Liver (tissue), 9 donors: ENCODE results near the gene THADA. TPM values are rescaled to one million over a fixed set of nuclear protein-coding genes. Genes with fewer than 3 reads are reported as not detected.

Experiments
- DNase-seq: peaks from one replicate; pipeline ENCODE4 v3.0.0-alpha.2; 2017; ENCODE audit warnings: low spot score
- H3K27ac ChIP-seq, 2 donors: one replicate each; pipeline ENCODE4 v1.7.0; 2013; ENCODE audit warnings: inconsistent platforms in 2 of 2, low read length in 2 of 2, control low read depth in 1 of 2, low read depth in 1 of 2, mild to moderate bottlenecking in 1 of 2
- H3K27me3 ChIP-seq, 4 donors: one replicate each; pipeline versions ENCODE4 v1.6.1 to v1.7.0; 2013; ENCODE audit warnings: low read length in 3 of 4, inconsistent platforms in 1 of 4, mild to moderate bottlenecking in 1 of 4, moderate library complexity in 1 of 4; ENCODE audit not compliant: control insufficient read depth in 4 of 4, insufficient read depth in 4 of 4
- H3K36me3 ChIP-seq, 4 donors: one replicate each; pipeline versions ENCODE4 v1.6.1 to v1.7.0; 2013; ENCODE audit warnings: low read length in 3 of 4, mild to moderate bottlenecking in 3 of 4, low read depth in 1 of 4, moderate library complexity in 1 of 4; ENCODE audit not compliant: control insufficient read depth in 4 of 4, insufficient read depth in 3 of 4
- H3K4me1 ChIP-seq, 4 donors: one replicate each; pipeline versions ENCODE4 v1.6.1 to v1.7.0; 2013; ENCODE audit warnings: low read length in 3 of 4, mild to moderate bottlenecking in 3 of 4, moderate library complexity in 1 of 4; ENCODE audit not compliant: control insufficient read depth in 4 of 4, insufficient read depth in 4 of 4
- H3K4me3 ChIP-seq, 3 donors: one replicate each; pipeline versions ENCODE4 v1.6.1 to v1.7.0; 2013; ENCODE audit warnings: low read length in 3 of 3, control low read depth in 1 of 3, low read depth in 1 of 3, mild to moderate bottlenecking in 1 of 3
- H3K9ac ChIP-seq, 2 donors: one replicate each; pipeline ENCODE4 v1.7.0; 2013; ENCODE audit warnings: low read length in 2 of 2, mild to moderate bottlenecking in 2 of 2, moderate library complexity in 2 of 2, control low read depth in 1 of 2, low read depth in 1 of 2
- H3K9me3 ChIP-seq, 4 donors: one replicate each; pipeline versions ENCODE4 v1.6.1 to v1.7.0; 2013; ENCODE audit warnings: low read length in 3 of 4; ENCODE audit not compliant: control insufficient read depth in 4 of 4
- EGR1 ChIP-seq, 2 donors: IDR thresholded peaks; 2 replicates each; pipeline ENCODE4 v1.6.1; 2016 to 2018; ENCODE audit warnings: antibody characterized with exemption in 2 of 2, low read depth in 2 of 2
- FOXA2 ChIP-seq: IDR thresholded peaks from 2 replicates; pipeline ENCODE4 v1.6.1; 2016; ENCODE audit warnings: antibody characterized with exemption
- GABPA ChIP-seq, 2 donors: IDR thresholded peaks in 1 of 2; conservative IDR thresholded peaks in 1 of 2; 2 replicates each; pipeline ENCODE4 v1.6.1; 2016; ENCODE audit warnings: antibody characterized with exemption in 2 of 2, mild to moderate bottlenecking in 1 of 2, moderate library complexity in 1 of 2
- HNF4A ChIP-seq, 2 donors: conservative IDR thresholded peaks; 2 replicates each; pipeline ENCODE4 v1.6.1; 2016; ENCODE audit warnings: antibody characterized with exemption in 2 of 2, mild to moderate bottlenecking in 2 of 2
- HNF4G ChIP-seq: IDR thresholded peaks from 2 replicates; pipeline ENCODE4 v1.6.1; 2016; ENCODE audit warnings: antibody characterized with exemption
- NR2F2 ChIP-seq: IDR thresholded peaks from 2 replicates; pipeline ENCODE4 v1.6.1; 2016; ENCODE audit warnings: antibody characterized with exemption
- RAD21 ChIP-seq, 2 donors: IDR thresholded peaks; 2 replicates each; pipeline ENCODE4 v1.6.1; 2016; ENCODE audit warnings: antibody characterized with exemption in 2 of 2, mild to moderate bottlenecking in 2 of 2
- RXRA ChIP-seq, 2 donors: IDR thresholded peaks; 2 replicates each; pipeline ENCODE4 v1.6.1; 2017 to 2018; ENCODE audit warnings: antibody characterized with exemption in 2 of 2, mild to moderate bottlenecking in 1 of 2
- SP1 ChIP-seq: IDR thresholded peaks from 2 replicates; pipeline ENCODE4 v1.6.1; 2018; ENCODE audit warnings: antibody characterized with exemption, mild to moderate bottlenecking
- TAF1 ChIP-seq: conservative IDR thresholded peaks from 2 replicates; pipeline ENCODE4 v1.6.1; 2016; ENCODE audit warnings: antibody characterized with exemption, mild to moderate bottlenecking
- YY1 ChIP-seq: IDR thresholded peaks from 2 replicates; pipeline ENCODE4 v1.6.1; 2016; ENCODE audit warnings: antibody characterized with exemption, mild to moderate bottlenecking
- WGBS: extraction: QIAGEN DNeasy Blood & Tissue Kit; methylation state at CpG from one replicate; pipeline ENCODE4 v1.1.7; 2013; 5-methylcytosine and 5-hydroxymethylcytosine counted together
- polyA plus RNA-seq, 2 donors: library from polyadenylated mRNA; stranded (reverse) in 1 of 2; unstranded in 1 of 2; fragments of 200-250 nt in 1 of 2; fragments of >200 nt in 1 of 2; fragmentation: Nextera tagmentation in 1 of 2; extraction: Ambion mirVana in 1 of 2; gene quantifications; one replicate each; pipeline versions ENCODE4 v1.2.1 to v1.2.3, GENCODE V29; 2013 to 2015
- total RNA-seq, 2 donors: library from RNA; depleted of rRNA; stranded (reverse); fragments of >200 nt; gene quantifications; one replicate each; pipeline ENCODE4 v1.2.3, GENCODE V29; 2014
- TF ChIP-seq, protein P1 (sequence below): IDR thresholded peaks from 2 replicates; pipeline ENCODE4 v1.6.1; 2016; ENCODE audit warnings: antibody characterized with exemption, mild to moderate bottlenecking
- TF ChIP-seq, protein P2 (sequence below): IDR thresholded peaks from 2 replicates; pipeline ENCODE4 v1.6.1; 2016; ENCODE audit warnings: antibody characterized with exemption
- TF ChIP-seq, protein P3 (sequence below): IDR thresholded peaks from 2 replicates; pipeline ENCODE4 v1.6.1; 2016; ENCODE audit warnings: antibody characterized with exemption
- donor health status: healthy.
- donor health status: healthy.
- donor health status: healthy.
- donor health status: healthy.
- donor health status: healthy.

THADA gene
- total and polyA plus RNA-seq, 4 donors: 12.0 to 37.2 (median 22.3) TPM

DNA sequence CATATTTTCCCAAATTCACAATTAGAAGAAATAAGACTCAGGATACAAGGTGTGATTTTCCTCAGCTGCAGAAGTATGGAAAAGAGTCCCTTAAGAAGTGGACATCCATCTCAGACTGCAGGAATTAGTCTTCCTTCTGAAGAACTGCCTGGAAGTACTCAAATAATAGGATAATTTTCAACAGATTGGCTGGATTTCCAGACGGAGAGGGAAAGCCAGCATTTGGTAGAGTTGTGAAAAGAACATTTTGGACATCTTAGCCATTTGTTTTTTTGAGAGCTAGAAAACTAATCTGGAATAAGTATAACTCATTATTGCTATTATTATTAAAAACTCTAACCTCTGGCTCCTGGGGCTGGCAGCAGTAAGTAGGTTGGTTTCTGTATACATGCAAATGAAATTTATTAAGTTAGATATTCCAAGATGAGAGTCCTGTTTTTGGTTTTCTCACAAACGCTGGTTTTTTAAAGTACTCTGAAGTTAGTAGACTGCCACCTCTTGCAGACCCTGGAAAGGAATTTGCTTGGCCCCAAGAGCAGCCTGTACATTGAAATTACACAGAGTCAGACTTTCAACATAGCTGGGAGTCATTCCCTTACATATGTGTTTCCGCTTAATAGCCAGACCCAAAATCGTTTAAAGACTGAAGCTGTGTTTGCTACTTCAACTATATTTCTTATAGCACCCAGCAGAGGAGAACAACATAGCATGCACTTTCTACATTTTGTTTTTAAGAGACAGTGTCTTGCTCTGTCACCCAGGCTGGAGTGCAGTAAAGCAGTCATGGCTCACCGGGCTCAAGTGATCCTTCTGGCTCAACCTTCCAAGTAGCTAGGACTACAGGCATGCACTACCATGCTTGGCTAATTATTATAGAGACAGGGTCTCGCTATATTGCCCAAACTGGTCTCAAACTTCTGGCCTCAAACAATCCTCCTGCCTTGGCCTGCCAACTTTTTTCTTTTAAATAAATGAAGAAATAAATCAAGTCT is 142.4 kb downstream of the THADA start:
- TF ChIP-seq YY1 (no peak), TAF1 (no peak), NR2F2 (no peak), RAD21 (IDR thresholded peaks at IDR 0.05) (no peak)
- peaks cover 0 to 3% (median 0%) of the 10 kb centered on the region in 4 donors for H3K9me3 ChIP-seq
- no peak overlapping the region for H3K4me3 ChIP-seq
- DNase-seq: no peak
- H3K27ac ChIP-seq: no peak overlapping the region
- H3K9ac ChIP-seq: no peak overlapping the region
- WGBS: 90% methylated on average over 6 of the region's 6 CpGs
- no peaks in the 10 kb centered on the region for H3K36me3 ChIP-seq
- H3K27me3 ChIP-seq: no peaks in the 10 kb centered on the region
- peaks cover 0 to 31% (median 23%) of the 10 kb centered on the region in 4 donors for H3K4me1 ChIP-seq

DNA sequence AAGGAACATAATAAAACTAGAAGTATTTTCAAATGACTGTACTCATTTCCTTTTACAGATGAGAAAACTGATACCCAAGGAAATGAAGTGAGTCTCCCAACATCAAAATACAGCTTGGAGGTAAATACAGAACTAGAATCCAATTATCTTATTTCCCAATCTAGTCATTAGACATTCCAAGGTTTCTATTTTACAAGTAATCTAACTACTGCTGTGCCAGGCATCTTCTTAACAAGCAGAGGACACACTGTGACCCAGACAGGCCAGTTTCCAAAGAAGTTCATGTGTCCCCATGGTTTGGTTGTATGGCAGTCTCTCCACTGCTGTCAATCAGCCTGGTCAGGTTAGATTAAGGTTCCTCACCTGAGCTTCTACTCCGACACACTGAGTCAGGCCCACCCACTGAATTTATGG is 143.5 kb downstream of the THADA start:
- no peak for TF ChIP-seq YY1
- TF ChIP-seq NR2F2: no peak
- TF ChIP-seq FOXA2: no peak
- TF ChIP-seq SP1: no peak
- TF ChIP-seq, protein P1, sequence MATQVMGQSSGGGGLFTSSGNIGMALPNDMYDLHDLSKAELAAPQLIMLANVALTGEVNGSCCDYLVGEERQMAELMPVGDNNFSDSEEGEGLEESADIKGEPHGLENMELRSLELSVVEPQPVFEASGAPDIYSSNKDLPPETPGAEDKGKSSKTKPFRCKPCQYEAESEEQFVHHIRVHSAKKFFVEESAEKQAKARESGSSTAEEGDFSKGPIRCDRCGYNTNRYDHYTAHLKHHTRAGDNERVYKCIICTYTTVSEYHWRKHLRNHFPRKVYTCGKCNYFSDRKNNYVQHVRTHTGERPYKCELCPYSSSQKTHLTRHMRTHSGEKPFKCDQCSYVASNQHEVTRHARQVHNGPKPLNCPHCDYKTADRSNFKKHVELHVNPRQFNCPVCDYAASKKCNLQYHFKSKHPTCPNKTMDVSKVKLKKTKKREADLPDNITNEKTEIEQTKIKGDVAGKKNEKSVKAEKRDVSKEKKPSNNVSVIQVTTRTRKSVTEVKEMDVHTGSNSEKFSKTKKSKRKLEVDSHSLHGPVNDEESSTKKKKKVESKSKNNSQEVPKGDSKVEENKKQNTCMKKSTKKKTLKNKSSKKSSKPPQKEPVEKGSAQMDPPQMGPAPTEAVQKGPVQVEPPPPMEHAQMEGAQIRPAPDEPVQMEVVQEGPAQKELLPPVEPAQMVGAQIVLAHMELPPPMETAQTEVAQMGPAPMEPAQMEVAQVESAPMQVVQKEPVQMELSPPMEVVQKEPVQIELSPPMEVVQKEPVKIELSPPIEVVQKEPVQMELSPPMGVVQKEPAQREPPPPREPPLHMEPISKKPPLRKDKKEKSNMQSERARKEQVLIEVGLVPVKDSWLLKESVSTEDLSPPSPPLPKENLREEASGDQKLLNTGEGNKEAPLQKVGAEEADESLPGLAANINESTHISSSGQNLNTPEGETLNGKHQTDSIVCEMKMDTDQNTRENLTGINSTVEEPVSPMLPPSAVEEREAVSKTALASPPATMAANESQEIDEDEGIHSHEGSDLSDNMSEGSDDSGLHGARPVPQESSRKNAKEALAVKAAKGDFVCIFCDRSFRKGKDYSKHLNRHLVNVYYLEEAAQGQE: no peak
- TF ChIP-seq RAD21 (IDR thresholded peaks at IDR 0.05): no peak
- TF ChIP-seq RXRA (IDR thresholded peaks at IDR 0.05): no peak
- no peak for TF ChIP-seq EGR1 (IDR thresholded peaks at IDR 0.05; ENCODE audit: low read depth in 2 of 2)
- TF ChIP-seq, protein P2, sequence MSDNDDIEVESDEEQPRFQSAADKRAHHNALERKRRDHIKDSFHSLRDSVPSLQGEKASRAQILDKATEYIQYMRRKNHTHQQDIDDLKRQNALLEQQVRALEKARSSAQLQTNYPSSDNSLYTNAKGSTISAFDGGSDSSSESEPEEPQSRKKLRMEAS: no peak
- TF ChIP-seq GABPA (IDR thresholded peaks at IDR 0.05 in 1 of 2, conservative IDR thresholded peaks at IDR 0.05 in 1 of 2): no peak
- no peak for TF ChIP-seq TAF1
- no peak for TF ChIP-seq HNF4G
- no peak for TF ChIP-seq HNF4A (conservative IDR thresholded peaks at IDR 0.05)
- TF ChIP-seq, protein P3, sequence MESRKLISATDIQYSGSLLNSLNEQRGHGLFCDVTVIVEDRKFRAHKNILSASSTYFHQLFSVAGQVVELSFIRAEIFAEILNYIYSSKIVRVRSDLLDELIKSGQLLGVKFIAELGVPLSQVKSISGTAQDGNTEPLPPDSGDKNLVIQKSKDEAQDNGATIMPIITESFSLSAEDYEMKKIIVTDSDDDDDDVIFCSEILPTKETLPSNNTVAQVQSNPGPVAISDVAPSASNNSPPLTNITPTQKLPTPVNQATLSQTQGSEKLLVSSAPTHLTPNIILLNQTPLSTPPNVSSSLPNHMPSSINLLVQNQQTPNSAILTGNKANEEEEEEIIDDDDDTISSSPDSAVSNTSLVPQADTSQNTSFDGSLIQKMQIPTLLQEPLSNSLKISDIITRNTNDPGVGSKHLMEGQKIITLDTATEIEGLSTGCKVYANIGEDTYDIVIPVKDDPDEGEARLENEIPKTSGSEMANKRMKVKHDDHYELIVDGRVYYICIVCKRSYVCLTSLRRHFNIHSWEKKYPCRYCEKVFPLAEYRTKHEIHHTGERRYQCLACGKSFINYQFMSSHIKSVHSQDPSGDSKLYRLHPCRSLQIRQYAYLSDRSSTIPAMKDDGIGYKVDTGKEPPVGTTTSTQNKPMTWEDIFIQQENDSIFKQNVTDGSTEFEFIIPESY: no peak
- Histone ChIP-seq H3K9ac (no peak overlapping the region), H3K27ac (no peak overlapping the region), H3K4me3 (no peak overlapping the region), H3K27me3 (no peaks in the 10 kb centered on the region), H3K36me3 (no peaks in the 10 kb centered on the region), H3K9me3 (peaks cover 0 to 3% (median 0%) of the 10 kb centered on the region in 4 donors), H3K4me1 (peaks cover 0 to 26% (median 19%) of the 10 kb centered on the region in 4 donors)
- 97% methylated on average over 1 of the region's 1 CpG for WGBS
- DNase-seq: no peak
